Measurements from ENCODE around the gene AHNAK. TPM values are rescaled to one million over a fixed set of nuclear protein-coding genes. Genes with fewer than 3 reads are reported as not detected.
"Not testable (repeated sequence)": the region's sequence is repeated elsewhere in the genome, so short reads cannot be mapped to it uniquely, and the experiment has no call there.

Gene AHNAK
- total and polyA plus RNA-seq, 5 donors from 2014 or later, result 22.3 to 852 (median 47.1) TPM

- peaks cover 6% of the 10 kb centered on the region for H3K27me3 Mint-ChIP-seq
- no peaks in the 10 kb centered on the region for H3K9me3 ChIP-seq (ENCODE audit: control insufficient read depth in 2 of 2, low read length in 2 of 2)
- H3K4me1 Mint-ChIP-seq, result peaks cover 11 to 95% (median 71%) of the 10 kb centered on the region in 4 donors
- no peak for DNase-seq
- H3K36me3 Mint-ChIP-seq, result peaks cover 6% of the 10 kb centered on the region
- peaks cover 99% of the 10 kb centered on the region for H3K4me1 ChIP-seq (ENCODE audit: control insufficient read depth, insufficient read depth, low read length, poor library complexity, severe bottlenecking)
- no peaks in the 10 kb centered on the region for H3K27me3 ChIP-seq (ENCODE audit: control insufficient read depth, insufficient read depth, low read length)
- H3K4me3 Mint-ChIP-seq, result peak overlapping the region; percentile 85 to 94 (median 89)
- H3K27ac Mint-ChIP-seq, result peak overlapping the region; percentile 99 to 100 (median 99)
- peak overlapping the region; percentile 73 for H3K4me3 ChIP-seq (ENCODE audit: low read depth, low read length)
- H3K27ac ChIP-seq (ENCODE audit: insufficient read depth, low read length, poor library complexity, severe bottlenecking), result peak overlapping the region; percentile 99
- ATAC-seq (ENCODE audit: low read depth in 2 of 2), result no peak
- H3K36me3 ChIP-seq (ENCODE audit: control insufficient read depth, insufficient read depth, low read length), result peaks cover 8% of the 10 kb centered on the region
- H3K9me3 Mint-ChIP-seq, result peaks cover 0 to 3% (median 0%) of the 10 kb centered on the region in 7 donors
These were observed 8.0 kb upstream of the AHNAK start for GRCh38 chr11:62554387-62555167.

- peak overlapping the region; percentile 99 for H3K27ac ChIP-seq (ENCODE audit: insufficient read depth, low read length, poor library complexity, severe bottlenecking)
- no peaks in the 10 kb centered on the region for H3K27me3 ChIP-seq (ENCODE audit: control insufficient read depth, insufficient read depth, low read length)
- Mint-ChIP-seq H3K9me3 (peaks cover 0 to 3% (median 0%) of the 10 kb centered on the region in 7 donors), H3K36me3 (no peaks in the 10 kb centered on the region), H3K4me3 (peak overlapping the region; percentile 18 to 90 (median 72)), H3K27me3 (peaks cover 6% of the 10 kb centered on the region), H3K4me1 (peaks cover 11 to 93% (median 69%) of the 10 kb centered on the region in 4 donors), H3K27ac (peak overlapping the region; percentile 99 to 100 (median 99))
- DNase-seq, result no peak
- H3K4me1 ChIP-seq (ENCODE audit: control insufficient read depth, insufficient read depth, low read length, poor library complexity, severe bottlenecking), result peaks cover 93% of the 10 kb centered on the region
- peaks cover under 1% of the 10 kb centered on the region for H3K36me3 ChIP-seq (ENCODE audit: control insufficient read depth, insufficient read depth, low read length)
- peak overlapping the region; percentile 24 for H3K4me3 ChIP-seq (ENCODE audit: low read depth, low read length)
- H3K9me3 ChIP-seq (ENCODE audit: control insufficient read depth in 2 of 2, low read length in 2 of 2), result no peaks in the 10 kb centered on the region
- ATAC-seq (ENCODE audit: low read depth in 2 of 2), result no peak
These were observed 7.3 kb upstream of the AHNAK start for GRCh38 chr11:62553839-62554361.

- peak overlapping the region; percentile 70 for H3K4me3 ChIP-seq (ENCODE audit: low read depth, low read length)
- peak overlapping the region; percentile 99 to 100 (median 99) for H3K27ac Mint-ChIP-seq
- H3K36me3 Mint-ChIP-seq, result no peaks in the 10 kb centered on the region
- no peaks in the 10 kb centered on the region for H3K9me3 ChIP-seq (ENCODE audit: control insufficient read depth in 2 of 2, low read length in 2 of 2)
- peak; percentile 59 to 85 (median 70) for DNase-seq
- H3K27ac ChIP-seq (ENCODE audit: insufficient read depth, low read length, poor library complexity, severe bottlenecking), result peak overlapping the region; percentile 99
- peaks cover 0 to 3% (median 0%) of the 10 kb centered on the region in 7 donors for H3K9me3 Mint-ChIP-seq
- peak; percentile 10 to 12 for ATAC-seq (ENCODE audit: low read depth in 2 of 2)
- H3K4me1 ChIP-seq (ENCODE audit: control insufficient read depth, insufficient read depth, low read length, poor library complexity, severe bottlenecking), result peaks cover 87% of the 10 kb centered on the region
- H3K27me3 ChIP-seq (ENCODE audit: control insufficient read depth, insufficient read depth, low read length), result no peaks in the 10 kb centered on the region
- peaks cover 11 to 95% (median 69%) of the 10 kb centered on the region in 4 donors for H3K4me1 Mint-ChIP-seq
- no peaks in the 10 kb centered on the region for H3K36me3 ChIP-seq (ENCODE audit: control insufficient read depth, insufficient read depth, low read length)
- peaks cover 6% of the 10 kb centered on the region for H3K27me3 Mint-ChIP-seq
- H3K4me3 Mint-ChIP-seq, result peak overlapping the region; percentile 75 to 89 (median 87)
These were observed 6.7 kb upstream of the AHNAK start for GRCh38 chr11:62553080-62553838.

GRCh38 chr11:62552485-62553079, 6.0 kb upstream of the AHNAK start:
- Histone ChIP-seq H3K9me3 (ENCODE audit: control insufficient read depth in 2 of 2, low read length in 2 of 2) (no peaks in the 10 kb centered on the region), H3K4me3 (ENCODE audit: low read depth, low read length) (peak overlapping the region; percentile 70), H3K27me3 (ENCODE audit: control insufficient read depth, insufficient read depth, low read length) (no peaks in the 10 kb centered on the region), H3K36me3 (ENCODE audit: control insufficient read depth, insufficient read depth, low read length) (no peaks in the 10 kb centered on the region), H3K27ac (ENCODE audit: insufficient read depth, low read length, poor library complexity, severe bottlenecking) (peak overlapping the region; percentile 99), H3K4me1 (ENCODE audit: control insufficient read depth, insufficient read depth, low read length, poor library complexity, severe bottlenecking) (peaks cover 83% of the 10 kb centered on the region)
- no peaks in the 10 kb centered on the region for H3K36me3 Mint-ChIP-seq
- peaks cover 0 to 3% (median 0%) of the 10 kb centered on the region in 7 donors for H3K9me3 Mint-ChIP-seq
- DNase-seq, result no peak
- H3K27ac Mint-ChIP-seq, result peak overlapping the region; percentile 99 to 100 (median 99)
- peaks cover 11 to 96% (median 73%) of the 10 kb centered on the region in 4 donors for H3K4me1 Mint-ChIP-seq
- H3K27me3 Mint-ChIP-seq, result peaks cover 6% of the 10 kb centered on the region
- no peak for ATAC-seq (ENCODE audit: low read depth in 2 of 2)
- peak overlapping the region; percentile 75 to 89 (median 87) for H3K4me3 Mint-ChIP-seq

GRCh38 chr11:62550478-62550877, 3.9 kb upstream of the AHNAK start:
- Mint-ChIP-seq H3K27ac (peak overlapping the region; percentile 99 to 100 (median 99)), H3K4me3 (peak overlapping the region; percentile 10 to 88 (median 28)), H3K4me1 (peaks cover 7 to 80% (median 55%) of the 10 kb centered on the region in 4 donors)
- H3K36me3 Mint-ChIP-seq; H3K36me3 ChIP-seq (ENCODE audit: control insufficient read depth, insufficient read depth, low read length); ATAC-seq (ENCODE audit: low read depth in 2 of 2); H3K4me3 ChIP-seq (ENCODE audit: low read depth, low read length); H3K27me3 ChIP-seq (ENCODE audit: control insufficient read depth, insufficient read depth, low read length); H3K9me3 ChIP-seq (ENCODE audit: control insufficient read depth in 2 of 2, low read length in 2 of 2); H3K9me3 Mint-ChIP-seq; H3K27me3 Mint-ChIP-seq; DNase-seq: not testable (repeated sequence)
- H3K4me1 ChIP-seq (ENCODE audit: control insufficient read depth, insufficient read depth, low read length, poor library complexity, severe bottlenecking), result peaks cover 71% of the 10 kb centered on the region
- peak overlapping the region; percentile 99 for H3K27ac ChIP-seq (ENCODE audit: insufficient read depth, low read length, poor library complexity, severe bottlenecking)

- Mint-ChIP-seq H3K36me3 (no peaks in the 10 kb centered on the region), H3K27ac (peak overlapping the region; percentile 43 to 99 (median 84)), H3K27me3 (peaks cover 6% of the 10 kb centered on the region), H3K4me3 (peak overlapping the region in 3 of 4 donors; percentile 91 to 99 (median 98)), H3K9me3 (peaks cover 0 to 4% (median 0%) of the 10 kb centered on the region in 7 donors), H3K4me1 (peaks cover 7 to 77% (median 45%) of the 10 kb centered on the region in 4 donors)
- Histone ChIP-seq H3K27ac (ENCODE audit: insufficient read depth, low read length, poor library complexity, severe bottlenecking) (no peak overlapping the region), H3K4me3 (ENCODE audit: low read depth, low read length) (no peak overlapping the region), H3K27me3 (ENCODE audit: control insufficient read depth, insufficient read depth, low read length) (no peaks in the 10 kb centered on the region), H3K36me3 (ENCODE audit: control insufficient read depth, insufficient read depth, low read length) (no peaks in the 10 kb centered on the region), H3K4me1 (ENCODE audit: control insufficient read depth, insufficient read depth, low read length, poor library complexity, severe bottlenecking) (peaks cover 62% of the 10 kb centered on the region), H3K9me3 (ENCODE audit: control insufficient read depth in 2 of 2, low read length in 2 of 2) (no peaks in the 10 kb centered on the region)
- no peak for ATAC-seq (ENCODE audit: low read depth in 2 of 2)
- no peak for DNase-seq
These were observed 2.1 kb upstream of the AHNAK start for GRCh38 chr11:62548545-62549335.
